Stimulated activated CD4-positive, alpha-beta T cell treated with anti-CD3 and anti-CD28 coated beads, Interleukin-15, amount 100 ng/mL, for 1 hour (primary cell): ENCODE results near the gene HMG20A.

ENCODE experiments used
- DNase-seq, 2 donors: peaks; one replicate each; pipeline ENCODE4 v3.0.0-alpha.2; 2020; ENCODE audit warnings: low read depth in 1 of 2, low spot score in 1 of 2

Gene HMG20A

DNA sequence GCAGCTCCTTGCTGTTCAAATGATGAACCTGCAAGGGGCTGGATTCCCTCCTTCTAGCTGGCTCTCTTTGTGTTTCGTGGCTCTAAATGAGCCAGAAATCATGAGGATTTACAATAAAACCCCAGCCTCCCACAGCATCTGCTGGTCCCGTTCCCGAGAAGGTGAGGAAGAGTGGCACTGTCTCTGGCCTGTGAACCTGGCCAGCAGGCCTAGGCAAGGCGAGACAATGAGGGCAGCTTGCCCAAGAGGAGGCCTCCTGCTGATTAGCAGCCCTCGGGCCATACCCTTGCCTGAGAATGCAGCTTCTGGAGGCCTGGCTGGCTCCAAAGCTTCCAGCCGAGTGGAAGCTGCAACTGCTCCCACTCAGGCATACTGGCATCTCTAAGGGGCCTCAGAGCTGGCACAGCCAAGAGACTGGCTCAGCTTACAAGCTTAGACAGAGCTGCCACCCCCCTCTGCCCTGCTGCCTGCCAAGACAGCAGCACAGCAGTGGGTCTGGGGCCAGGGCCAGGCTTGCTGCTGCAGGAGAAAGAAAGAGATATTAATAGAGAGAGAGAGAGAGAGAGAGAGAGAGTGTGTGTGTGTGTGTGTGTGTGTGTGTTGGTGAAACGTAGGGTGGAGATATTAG, 76.5 kb downstream of the HMG20A start:
- DNase-seq: no peak

DNA sequence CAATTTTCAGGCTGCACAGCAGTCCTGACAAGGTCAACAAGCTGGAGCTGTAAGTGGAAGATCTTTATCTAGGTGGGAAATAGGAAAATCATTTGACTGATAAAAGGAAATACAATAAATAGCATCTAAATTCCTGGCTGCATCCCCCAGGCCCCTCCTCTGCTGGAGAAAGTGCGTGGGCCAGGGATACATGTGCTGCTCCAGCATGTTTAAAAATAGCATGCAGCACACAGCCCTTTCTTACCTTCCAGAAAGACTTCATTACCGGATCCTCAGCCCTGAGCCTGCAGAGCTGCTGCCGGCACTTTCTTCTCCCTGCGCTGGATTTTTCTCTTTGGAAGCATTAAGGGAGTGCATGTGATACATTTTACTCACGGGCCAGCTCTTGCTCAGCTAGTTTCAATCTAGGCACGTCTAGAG, 77.3 kb downstream of the HMG20A start:
- no peak for DNase-seq

GRCh38 chr15:77499087-77499760, 78.5 kb downstream of the HMG20A start:
- DNase-seq: no peak

DNA sequence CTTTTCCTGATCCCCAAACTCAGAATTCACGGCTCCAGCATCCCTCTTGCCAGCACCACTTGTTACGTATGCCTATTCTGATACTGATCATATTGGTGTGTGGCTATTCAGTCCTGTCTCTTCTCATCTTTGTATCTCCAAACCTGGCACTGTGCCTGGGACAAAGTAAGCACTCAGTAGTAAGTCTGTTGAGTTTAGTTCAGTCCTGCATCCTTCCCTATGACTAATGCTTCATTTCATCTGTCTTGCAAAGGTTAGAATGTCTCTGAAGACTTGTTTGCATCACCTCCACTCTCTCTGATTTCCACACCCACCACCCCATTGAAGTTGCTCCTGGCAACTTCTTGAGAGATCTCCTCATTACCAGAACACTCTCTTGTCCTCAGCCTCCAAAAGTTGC, 80.3 kb downstream of the HMG20A start:
- DNase-seq: no peak

DNA sequence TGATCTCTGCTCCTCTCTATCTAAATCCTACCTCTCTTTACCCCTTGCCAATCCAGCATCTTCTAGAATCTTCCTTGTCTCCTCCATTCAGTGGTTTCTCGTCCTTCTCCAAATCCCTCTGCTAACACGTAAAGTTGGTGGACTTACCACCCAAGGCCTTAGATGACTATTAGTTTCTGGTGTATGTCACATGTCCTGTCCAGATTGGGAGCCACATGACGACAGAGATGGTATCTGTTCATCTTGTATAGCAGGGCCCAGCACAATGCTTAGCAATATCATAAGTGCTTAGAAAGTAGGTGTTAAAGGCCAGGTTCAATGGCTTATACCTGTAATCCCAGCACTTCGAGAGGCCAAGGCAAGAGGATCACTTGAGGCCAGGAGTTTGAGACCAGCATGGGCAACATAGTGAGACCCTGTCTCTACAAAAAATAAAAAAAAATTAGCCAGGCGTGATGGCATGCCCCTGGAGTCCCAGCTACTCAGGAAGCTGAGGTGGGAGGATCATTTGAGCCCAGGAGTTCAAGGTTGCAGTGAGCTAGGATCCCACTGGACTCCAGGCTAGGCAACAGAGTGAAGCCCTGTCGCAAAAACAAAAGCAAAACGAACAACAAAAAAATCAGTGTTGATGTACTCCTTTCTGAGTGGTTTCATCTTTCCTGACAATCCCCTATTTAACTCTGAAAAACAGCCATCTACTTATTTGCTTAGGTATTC, 81.8 kb downstream of the HMG20A start:
- no peak for DNase-seq

DNA sequence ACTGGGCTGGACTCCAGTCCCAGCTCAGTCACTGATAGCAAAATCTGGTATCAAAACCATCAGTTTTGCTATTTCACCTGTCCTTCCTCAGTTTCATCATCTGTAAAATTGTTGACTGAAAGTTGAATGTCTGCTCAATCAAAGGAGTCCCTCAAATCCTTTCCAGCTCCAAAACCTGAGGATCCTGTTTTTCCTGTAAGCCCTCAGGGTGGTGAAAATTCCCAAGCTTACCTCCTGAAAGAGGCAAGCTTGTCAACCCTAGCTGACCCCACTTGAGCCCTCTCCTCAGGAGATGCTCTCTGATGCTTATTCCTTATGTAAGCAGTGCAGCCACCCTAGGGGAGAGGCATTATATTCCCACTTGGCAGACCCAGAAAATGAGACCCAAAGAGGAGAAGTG, 82.6 kb downstream of the HMG20A start:
- no peak for DNase-seq

GRCh38 chr15:77503764-77504163, 83.1 kb downstream of the HMG20A start:
- no peak for DNase-seq

DNA sequence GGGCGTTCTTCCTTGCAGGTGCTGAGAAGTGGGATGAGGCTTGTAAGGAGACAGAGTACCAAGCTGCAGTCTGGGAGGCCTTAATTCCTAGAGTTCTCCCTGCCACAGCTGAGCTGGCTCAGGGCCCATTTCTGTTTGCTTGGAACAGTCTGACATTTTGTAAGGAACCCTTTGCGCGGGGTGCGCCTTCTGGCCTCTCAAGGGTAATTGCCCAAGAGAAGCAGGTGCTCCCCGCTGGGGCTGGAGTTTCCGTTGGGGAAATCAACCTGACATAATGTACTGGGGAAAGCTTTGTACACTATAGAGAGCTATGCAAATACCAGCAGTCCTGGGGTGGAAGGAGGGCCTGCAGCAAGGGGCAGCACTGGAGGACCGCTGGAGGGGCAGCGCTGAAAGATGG, 83.6 kb downstream of the HMG20A start:
- no peak for DNase-seq

- DNase-seq: no peak
Measured at GRCh38 chr15:77504871-77505270, 84.2 kb downstream of the HMG20A start.

DNA sequence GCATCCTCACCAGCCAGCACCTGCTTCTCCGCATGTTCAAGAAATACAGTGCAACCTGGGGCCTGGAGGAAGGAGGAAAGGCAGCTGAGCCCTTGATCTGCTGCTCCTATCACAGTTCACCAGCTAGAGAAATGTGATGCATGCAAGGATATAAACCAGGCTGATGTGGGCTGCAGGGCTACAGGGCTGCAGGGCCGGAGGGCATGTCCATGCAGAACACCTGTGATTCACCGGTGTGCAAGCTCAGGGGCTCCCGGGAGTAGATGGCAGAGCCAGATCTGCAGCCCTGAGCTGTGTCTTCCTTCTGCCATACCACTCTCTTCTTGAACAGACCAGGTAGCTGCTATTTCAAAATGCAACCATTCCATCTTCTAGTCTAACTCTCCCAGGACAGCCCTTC, 84.9 kb downstream of the HMG20A start:
- DNase-seq: no peak

- no peak for DNase-seq
Measured at GRCh38 chr15:77506311-77507142, 85.8 kb downstream of the HMG20A start.

DNA sequence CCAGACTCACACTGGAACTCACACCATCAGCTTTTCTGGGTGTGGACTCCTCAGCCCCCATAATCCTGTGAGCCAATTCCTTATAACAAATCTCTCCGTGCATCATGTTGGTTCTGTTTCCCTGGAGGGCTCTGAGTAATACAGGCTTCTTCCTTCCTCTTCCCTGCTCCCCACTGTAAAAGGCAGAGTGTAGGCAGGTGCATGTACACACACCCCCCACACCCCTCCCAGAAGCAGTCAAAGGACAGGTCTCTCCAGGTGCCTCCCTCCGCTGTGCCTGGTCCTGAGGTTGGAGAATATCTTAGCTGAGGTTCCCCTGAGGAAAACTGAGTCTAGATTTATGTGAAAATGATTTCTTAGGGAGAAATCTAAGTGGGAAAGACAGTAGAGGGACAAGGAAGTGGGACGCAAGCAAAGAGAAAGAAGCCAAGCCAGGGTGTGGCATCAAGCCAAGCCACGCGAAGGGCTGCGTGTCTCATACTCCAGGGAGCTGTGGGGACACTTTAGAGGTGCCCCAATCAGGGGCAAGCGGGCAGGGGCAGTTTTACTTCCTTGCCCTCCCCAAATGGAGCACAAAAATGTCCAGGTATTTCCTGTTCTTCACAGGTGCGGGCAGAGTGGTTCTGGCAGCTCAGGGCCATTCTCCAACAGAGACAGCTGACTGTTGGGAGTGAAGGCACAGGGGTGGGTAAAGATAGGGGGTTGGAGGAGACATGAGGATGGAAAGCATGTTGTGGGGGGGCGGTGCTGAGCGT, 86.6 kb downstream of the HMG20A start:
- DNase-seq: no peak

GRCh38 chr15:77507911-77508310, 87.2 kb downstream of the HMG20A start:
- no peak for DNase-seq

GRCh38 chr15:77508541-77509243, 88.0 kb downstream of the HMG20A start:
- no peak for DNase-seq

DNA sequence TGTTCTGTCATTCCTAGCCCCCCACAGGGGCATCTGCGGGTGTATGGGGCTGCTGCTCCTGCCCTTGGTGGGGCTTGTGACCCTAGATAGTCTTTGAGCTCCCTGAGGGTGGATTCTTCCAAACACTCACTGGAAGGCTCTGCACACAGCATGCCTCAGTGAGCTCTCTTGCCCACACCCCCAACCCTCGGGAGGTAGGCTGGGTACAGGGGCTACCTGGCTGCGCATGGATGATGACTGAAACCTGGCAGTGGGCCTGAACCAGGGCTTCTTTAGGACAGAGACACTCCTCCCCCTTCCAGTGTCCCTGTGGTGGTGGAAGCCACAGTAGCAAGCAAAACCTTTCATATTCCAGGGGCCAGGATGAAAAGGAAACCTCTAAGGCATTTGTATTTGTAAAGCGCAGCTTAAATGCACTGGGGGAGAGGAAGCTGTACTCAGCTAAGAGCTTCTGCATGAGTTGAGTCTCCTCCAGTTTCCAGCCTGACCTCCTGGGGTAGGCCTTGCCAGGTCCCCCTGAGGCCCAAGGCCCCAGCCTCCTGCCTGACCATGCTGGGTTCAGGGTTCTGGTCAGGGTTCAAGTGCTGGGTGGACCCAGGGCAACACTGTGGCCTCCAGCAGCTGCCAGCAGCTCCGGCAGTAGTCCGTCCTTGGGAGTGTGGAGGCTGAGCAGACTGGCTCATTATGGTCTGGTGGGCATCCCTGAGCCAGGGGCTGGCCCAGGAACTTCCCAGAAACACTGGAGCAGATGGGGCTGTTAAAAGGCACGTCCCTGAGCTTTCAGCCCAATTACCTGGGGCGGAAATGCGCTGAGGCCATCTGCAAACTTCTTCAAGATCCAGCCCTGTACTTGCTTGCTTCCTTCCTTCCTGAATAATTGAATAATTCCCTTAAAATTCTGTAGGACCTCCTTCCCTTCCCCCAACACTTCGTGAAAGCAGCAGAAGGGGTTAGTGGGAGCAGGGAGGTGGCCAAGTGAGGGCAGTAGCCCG, 89.7 kb downstream of the HMG20A start:
- no peak for DNase-seq

DNA sequence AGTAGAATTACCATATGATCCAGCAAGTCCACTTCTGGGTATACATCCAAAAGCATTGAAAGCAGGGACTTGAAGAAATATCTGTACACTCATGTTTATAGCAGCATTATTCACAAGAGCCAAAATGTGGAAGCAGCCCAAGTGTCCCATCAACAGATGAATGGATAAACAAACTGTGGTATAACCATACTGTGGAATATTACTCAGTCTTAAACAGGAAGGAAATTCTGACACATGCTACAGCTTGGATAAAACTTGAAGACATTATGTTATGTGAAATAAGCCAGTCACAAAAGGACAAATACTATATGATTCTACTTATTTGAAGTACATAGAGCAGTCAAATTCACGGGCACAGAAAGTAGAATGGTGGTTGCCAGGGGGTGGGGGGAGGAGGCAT, 91.2 kb downstream of the HMG20A start:
- DNase-seq: no peak

- DNase-seq: no peak
Measured at GRCh38 chr15:77513226-77513625, 92.5 kb downstream of the HMG20A start.

DNA sequence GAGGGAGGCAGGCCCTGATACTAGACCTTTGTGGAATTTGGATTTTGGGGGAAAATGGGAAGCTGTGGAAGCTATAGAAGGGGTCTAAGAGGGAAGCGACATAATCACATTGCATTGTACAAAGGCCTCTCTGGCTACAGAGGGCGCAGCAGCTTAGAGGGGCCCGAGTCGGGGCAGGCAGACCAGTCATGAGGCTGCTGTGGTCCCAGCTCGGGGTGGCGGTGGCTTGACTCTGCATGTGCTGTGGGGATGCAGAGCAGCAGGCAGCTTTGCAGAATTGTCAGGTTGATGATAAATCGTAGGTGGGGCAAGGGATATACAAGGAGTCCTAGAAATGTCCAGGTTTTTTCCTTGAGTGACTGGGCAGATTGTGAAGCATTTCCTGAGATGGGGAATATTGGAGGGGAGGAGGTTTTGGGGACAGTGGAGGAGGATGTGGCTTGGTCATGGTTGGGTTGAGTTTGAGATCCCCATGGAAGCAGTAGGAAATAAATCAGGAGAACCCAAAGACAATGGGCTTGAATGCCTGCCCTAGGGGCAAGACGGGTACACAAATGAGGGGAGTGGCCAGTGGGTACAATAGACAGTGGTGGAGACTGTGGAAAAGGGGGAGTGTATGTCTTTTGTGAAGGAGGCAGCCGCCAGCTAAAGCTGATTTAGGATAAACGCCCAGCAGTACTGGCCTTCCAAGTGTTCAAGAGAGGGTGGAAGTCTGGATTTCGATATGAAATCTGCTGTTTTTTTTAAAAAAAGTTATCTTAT, 94.1 kb downstream of the HMG20A start:
- DNase-seq: no peak
